Left renal cortex interstitium (tissue), 4 donors: ENCODE data around the gene NIPBL. TPM values are rescaled to one million over a fixed set of nuclear protein-coding genes. Genes with fewer than 3 reads are reported as not detected.
"Not testable (repeated sequence)": the region's sequence is repeated elsewhere in the genome, so short reads cannot be mapped to it uniquely, and the experiment has no call there.

Experiments used
- DNase-seq, 4 donors: peaks; one replicate each; pipeline ENCODE4 v3.0.0-alpha.2; 2013; ENCODE audit warnings: low read depth in 4 of 4, low spot score in 2 of 4, missing footprints in 1 of 4
- polyA plus RNA-seq, 4 donors: library from polyadenylated mRNA; unstranded; fragments of 120-200 nt; gene quantifications; one replicate each; pipeline ENCODE4 v1.2.1, GENCODE V29; 2013; ENCODE audit not compliant: insufficient read length in 4 of 4

Gene NIPBL
- polyA plus RNA-seq, result 10 to 100 TPM; 54.6 to 77.9 (median 68.4) TPM

- peak; percentile 47 to 85 (median 76) for DNase-seq
Measured at GRCh38 chr5:36876299-36876964, at the start of gene NIPBL. TSS of gene NIPBL (plus strand) at chr5:36876769. CDS start at chr5:36953697, 76,928 bp downstream.

DNA sequence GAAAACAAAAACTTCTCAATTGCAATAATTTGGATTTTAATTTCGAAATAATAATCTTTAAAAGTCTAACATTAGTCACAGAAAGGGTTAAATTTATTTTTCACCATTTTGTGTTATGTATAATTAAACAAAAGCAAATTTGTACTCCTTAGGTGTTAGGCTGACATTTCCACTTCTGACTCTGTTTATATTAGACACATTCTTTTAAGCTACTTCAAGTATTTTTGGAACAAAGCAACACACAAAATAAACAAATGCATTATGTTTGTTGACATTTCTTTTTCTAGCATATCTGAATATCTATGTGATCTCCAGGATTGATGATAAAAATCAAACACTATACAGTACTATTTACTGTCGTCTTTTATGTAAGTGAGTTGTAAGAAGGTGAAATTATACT lies 44.3 kb upstream of the NIPBL start:
- no peak for DNase-seq

- DNase-seq, result no peak
Measured at GRCh38 chr5:36836831-36837230, 39.7 kb upstream of the NIPBL start.

- no peak for DNase-seq
Measured at GRCh38 chr5:36839489-36840476, 36.8 kb upstream of the NIPBL start.

- DNase-seq, result no peak
Measured at GRCh38 chr5:36841677-36842076, 34.9 kb upstream of the NIPBL start.

- DNase-seq, result no peak
Measured at GRCh38 chr5:36842087-36842486, 34.5 kb upstream of the NIPBL start.

DNA sequence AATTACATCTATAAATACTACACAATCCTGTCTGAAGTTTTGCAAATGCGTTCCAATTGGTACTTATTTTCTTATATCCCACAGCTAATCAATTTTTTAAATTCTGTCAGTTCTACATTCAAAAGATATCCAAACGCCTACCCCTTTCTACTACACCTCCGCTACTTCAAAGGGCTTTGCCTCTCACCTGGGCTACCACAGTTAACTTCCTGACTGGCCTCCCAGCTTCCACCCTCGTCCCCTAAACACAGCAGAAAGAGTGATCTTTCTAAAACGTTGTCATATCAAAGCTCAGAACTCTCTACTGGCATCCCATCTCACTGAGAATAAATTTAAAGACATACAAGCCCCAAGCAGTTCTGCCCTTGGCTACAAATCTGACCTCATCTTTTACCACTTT lies 32.3 kb upstream of the NIPBL start:
- DNase-seq, result no peak

DNA sequence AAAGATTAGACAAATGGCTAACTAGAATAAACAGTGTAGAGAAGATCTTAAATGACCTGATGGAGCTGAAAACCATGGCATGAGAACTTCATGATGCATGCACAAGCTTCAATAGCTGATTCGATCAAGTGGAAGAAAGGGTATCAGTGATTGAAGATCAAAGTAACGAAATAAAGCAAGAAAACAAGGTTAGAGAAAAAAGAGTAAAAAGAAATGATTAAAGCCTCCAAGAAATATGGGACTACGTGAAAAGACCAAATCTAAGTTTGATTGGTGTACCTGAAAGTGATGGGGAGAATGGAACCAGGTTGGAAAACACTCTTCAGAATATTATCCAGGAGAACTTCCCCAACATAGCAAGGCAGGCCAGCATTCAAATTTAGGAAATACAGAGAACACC lies 28.0 kb upstream of the NIPBL start:
- not testable (repeated sequence) for DNase-seq

- not testable (repeated sequence) for DNase-seq
Measured at GRCh38 chr5:36852903-36853302, 23.7 kb upstream of the NIPBL start.

GRCh38 chr5:36854402-36855140 lies 22.0 kb upstream of the NIPBL start:
- no peak for DNase-seq

- no peak for DNase-seq
Measured at GRCh38 chr5:36855141-36855495, 21.5 kb upstream of the NIPBL start.

DNA sequence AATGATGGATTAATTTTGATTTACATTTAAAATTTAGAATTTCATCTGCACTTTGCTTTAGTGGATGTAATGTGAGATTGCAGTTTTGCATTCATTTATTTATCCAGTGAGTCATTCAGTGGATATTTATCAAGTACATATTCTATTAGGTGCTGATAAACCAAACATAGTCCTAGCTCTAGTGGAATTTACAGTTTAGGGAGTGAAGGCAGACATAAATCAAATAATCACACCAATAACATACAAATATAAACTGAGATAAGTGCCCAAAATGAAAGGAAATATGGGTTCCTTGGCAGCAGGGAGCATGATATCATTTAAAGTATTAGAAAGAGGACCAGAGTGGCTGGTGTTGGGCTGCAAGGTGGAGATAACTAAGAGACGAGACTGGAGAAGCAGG lies 14.7 kb upstream of the NIPBL start:
- DNase-seq, result no peak

DNA sequence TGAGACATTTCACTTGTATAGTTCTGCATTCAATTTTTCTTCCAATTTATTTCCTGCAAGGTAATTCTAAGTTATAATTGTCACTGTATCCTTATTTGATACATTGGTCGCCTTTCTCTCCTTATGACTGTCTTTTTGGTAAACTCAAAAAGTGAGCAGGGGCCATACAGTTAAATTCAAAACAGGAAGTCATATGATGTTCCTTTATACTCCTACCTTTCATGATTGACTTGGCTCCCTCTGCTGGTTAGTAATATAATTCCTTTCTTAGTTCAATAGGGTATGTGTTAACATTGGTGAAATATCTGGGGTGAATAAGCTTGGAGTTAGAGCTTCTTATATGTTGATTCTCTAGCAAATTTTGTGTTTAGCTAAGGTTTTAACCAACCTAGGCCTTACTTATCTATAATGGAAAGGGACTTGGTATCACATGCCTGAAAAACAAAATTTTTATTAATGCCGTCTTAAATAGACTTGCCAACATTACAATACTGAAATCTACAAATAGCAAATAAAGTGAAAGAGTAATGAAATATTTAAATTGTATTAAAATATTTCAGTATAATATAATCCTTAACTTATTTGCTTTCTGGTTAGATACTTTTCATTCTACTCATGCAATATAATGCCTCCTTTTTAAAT lies 6.0 kb upstream of the NIPBL start:
- DNase-seq, result peak in 2 of 4 donors; percentile 25 to 34

- DNase-seq, result peak in 2 of 4 donors; percentile 8 to 21
Measured at GRCh38 chr5:36874465-36874864, 2.1 kb upstream of the NIPBL start.

DNA sequence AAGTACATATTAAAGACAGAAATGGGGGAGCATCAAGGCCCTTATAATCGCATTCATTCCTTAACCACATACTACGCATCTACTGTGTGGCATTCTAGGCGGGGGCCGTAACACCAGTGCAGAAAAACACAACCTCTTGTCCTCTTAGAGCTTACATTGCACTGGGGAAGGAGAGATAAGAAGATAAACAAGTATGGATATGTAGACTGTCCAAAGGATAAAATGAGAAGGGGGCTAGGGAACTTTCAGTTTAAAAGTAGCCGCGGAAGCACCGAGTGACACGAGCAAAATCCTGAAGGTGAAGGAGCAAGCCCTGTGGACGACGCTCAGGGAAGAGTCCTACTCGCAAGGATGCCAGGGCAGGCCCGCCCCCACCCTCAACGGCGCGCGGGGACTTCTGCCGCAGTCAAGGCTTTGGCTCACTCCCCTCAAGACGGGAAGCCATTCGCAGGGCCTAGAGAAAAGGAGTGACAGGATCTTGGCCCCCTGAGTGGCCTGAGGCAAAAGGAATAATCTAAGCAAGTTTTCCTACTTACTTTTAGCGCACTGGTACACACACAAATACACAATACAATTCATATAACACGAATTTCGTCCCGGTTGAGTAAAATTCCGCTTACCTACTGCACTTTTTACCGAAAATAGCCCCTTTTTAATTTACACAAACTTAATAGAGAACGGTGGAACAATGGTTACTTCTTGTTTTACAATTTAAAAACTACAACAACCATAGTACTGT lies 1.3 kb upstream of the NIPBL start:
- DNase-seq, result peak in 2 of 4 donors; percentile 35 to 64

DNA sequence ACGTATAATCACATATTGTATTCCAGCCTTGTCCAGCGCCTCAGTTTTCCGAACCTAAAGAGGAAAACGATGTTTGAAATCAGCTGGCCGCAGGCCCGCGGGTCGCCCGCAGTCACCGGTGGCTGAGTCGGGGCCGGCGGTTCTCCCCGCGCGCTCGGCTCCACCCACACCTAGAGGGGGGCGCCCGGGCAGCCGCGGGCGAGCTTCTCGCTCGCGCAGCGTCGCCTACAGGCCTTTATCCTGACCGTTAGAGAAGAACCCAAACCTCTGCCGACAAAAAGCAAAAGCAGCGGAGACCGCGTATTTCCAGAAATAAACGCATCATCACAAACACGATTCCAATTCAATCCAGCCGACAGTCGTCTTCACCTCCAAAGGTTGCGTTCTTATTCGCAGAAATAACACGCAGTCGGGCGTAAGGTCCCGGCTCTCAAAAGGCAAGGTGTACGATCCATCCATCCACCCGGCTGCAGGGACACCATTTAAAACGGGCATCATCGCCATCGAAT lies 725 bp upstream of the NIPBL start:
- peak; percentile 67 to 87 (median 70) for DNase-seq

DNA sequence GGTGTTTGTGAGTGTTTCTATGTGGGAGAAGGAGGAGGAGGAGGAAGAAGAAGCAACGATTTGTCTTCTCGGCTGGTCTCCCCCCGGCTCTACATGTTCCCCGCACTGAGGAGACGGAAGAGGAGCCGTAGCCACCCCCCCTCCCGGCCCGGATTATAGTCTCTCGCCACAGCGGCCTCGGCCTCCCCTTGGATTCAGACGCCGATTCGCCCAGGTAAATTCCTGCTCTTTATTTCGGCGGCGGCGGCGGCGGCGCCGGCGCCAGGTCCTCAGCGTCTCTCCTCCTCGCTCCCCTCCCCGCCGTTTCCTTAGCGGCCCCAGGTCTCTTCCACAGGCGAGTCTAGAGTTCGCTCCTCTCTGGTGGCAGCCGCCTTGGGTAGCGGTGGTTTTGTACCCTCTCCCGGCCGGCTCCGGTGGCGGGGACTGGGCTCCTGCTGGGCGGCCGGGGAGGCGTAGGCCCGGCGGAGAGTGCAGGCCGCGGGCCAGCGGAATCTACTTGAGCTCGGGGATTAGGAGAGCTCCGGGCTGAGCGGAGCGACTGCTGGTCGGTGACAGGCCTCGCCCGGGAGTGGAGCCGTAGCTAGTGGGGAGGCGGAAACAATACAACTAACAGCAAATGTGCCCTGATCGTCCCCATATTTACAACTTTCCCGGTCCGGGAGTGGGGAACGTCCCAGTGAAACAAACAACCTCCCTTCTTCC lies 547 bp downstream of the NIPBL start:
- DNase-seq, result peak in 2 of 4 donors; percentile 65 to 67

DNA sequence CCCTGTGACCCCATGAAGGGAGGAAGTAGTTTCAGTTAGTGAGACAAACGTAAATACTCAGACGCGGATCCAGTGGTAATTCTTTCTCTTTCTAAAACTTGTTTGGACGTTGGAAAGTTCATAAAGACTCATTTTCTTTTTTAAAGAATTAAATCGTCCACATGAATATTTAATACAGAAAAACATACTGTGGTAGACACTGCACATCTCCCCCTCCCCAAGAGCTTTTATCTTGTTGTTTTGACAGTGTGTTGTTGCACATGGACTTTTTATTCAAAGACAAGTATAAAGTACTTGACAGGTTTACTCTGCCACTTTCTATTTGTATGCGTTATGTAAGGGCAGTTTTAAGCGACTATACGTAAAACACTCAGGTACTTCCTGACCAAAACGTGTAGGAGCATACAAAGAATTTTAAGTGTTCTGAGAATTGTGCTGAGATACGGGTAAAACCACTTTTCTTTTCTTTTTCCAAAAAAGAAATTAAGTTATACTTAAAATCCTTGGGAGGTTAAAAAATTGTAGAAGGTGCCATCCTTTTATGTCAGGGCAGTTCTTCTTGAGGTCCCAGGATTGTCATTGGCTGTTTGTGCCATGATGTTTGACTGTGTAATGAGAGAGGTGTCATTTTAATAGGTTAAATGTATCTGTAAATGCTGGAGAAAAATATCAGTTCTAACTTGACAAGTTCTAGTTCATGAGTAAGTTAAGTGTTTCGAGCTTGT lies 1.3 kb downstream of the NIPBL start:
- peak in 2 of 4 donors; percentile 32 to 45 for DNase-seq
